ENCODE data around the gene ELMO1. TPM values are rescaled to one million over a fixed set of nuclear protein-coding genes. Genes with fewer than 3 reads are reported as not detected.

The ELMO1 gene
- total RNA-seq, 1 experiment from 2014 or later = 1.1 TPM

- RAD21 ChIA-PET (ENCODE audit: low non-redundant PET in 1 of 2, low total read pairs in 2 of 2, uncharacterized antibody in 2 of 2, unreplicated experiment in 2 of 2) = no interaction called here
- no TSS peak for BruUV-seq (replicated peaks)
- no peak for TF ChIP-seq EZH2 (IDR thresholded peaks at IDR 0.05)
- no peak for TF ChIP-seq ZBTB33 (IDR thresholded peaks at IDR 0.05; ENCODE audit: extremely low read depth, insufficient replicate concordance, low read length)
- no peak for TF ChIP-seq REST (IDR thresholded peaks at IDR 0.05; ENCODE audit: low read depth)
- no peak for TF ChIP-seq ELF1 (IDR thresholded peaks at IDR 0.05; ENCODE audit: borderline replicate concordance, low read depth)
- no peak for TF ChIP-seq MAX (IDR thresholded peaks at IDR 0.05)
- TF ChIP-seq ZNF274 (IDR thresholded peaks at IDR 0.05; ENCODE audit: low read depth, low read length) = no peak
- TF ChIP-seq SP1 (IDR thresholded peaks at IDR 0.05; ENCODE audit: low read depth) = no peak
- CTCF ChIA-PET = no interaction called here
- Histone ChIP-seq H3K9ac (ENCODE audit: low read length) (no peak overlapping the region), H3K36me3 (ENCODE audit: control insufficient read depth in 1 of 2, insufficient read depth in 2 of 2, low read length in 2 of 2) (no peaks in the 10 kb centered on the region), H3K4me3 (replicated peaks in 1 of 2; ENCODE audit: low read depth in 1 of 2, low read length in 2 of 2) (no peak overlapping the region), H3K27me3 (ENCODE audit: insufficient read depth, low read length) (no peaks in the 10 kb centered on the region), H3K9me3 (ENCODE audit: control insufficient read depth in 1 of 2, insufficient read depth in 1 of 2, low read depth in 1 of 2, low read length in 2 of 2) (no peaks in the 10 kb centered on the region), H2AFZ (ENCODE audit: low read depth, low read length, poor library complexity, severe bottlenecking) (no peak overlapping the region), H3K9me2 (ENCODE audit: insufficient read depth) (no peaks in the 10 kb centered on the region), H3K4me1 (ENCODE audit: control insufficient read depth in 1 of 2, insufficient read depth in 2 of 2, low read length in 2 of 2) (no peaks in the 10 kb centered on the region), H4K20me1 (ENCODE audit: insufficient read depth) (no peaks in the 10 kb centered on the region), H3K79me2 (ENCODE audit: insufficient read depth, low read length) (no peaks in the 10 kb centered on the region), H3K4me2 (ENCODE audit: low read length) (no peak overlapping the region), H3K27ac (ENCODE audit: low read depth, low read length) (no peak overlapping the region)
- POLR2A ChIA-PET = no interaction called here
- no peak for ATAC-seq
- no peak for DNase-seq (ENCODE audit: low read depth, low spot score)
- intact Hi-C loops (cut with micrococcal nuclease) = no loop called here
Measured at GRCh38 chr7:36863901-36864701, 584.6 kb downstream of the ELMO1 start.
